MM.1S (cell line): Measurements from ENCODE around the gene CEL.

Experiments
- EZH2 ChIP-seq: fragments of 300-600 bp; sonication (generic); optimal IDR thresholded peaks from 2 replicates; pipeline ENCODE3; 2017; ENCODE audit warnings: low read depth, mild to moderate bottlenecking, antibody characterized with exemption, low read length, mixed read lengths
- EZH2phosphoT487 ChIP-seq: fragments of 300-600 bp; sonication (generic); IDR thresholded peaks from 2 replicates; pipeline ENCODE4 v1.6.1; 2018; ENCODE audit warnings: antibody characterized with exemption, low read length
- TF ChIP-seq, protein P1 (sequence below): fragments of 300-600 bp; sonication (generic); IDR thresholded peaks from 2 replicates; pipeline ENCODE4 v1.5.1; 2016; ENCODE audit warnings: antibody characterized with exemption, low read length, mixed read lengths

DNA sequence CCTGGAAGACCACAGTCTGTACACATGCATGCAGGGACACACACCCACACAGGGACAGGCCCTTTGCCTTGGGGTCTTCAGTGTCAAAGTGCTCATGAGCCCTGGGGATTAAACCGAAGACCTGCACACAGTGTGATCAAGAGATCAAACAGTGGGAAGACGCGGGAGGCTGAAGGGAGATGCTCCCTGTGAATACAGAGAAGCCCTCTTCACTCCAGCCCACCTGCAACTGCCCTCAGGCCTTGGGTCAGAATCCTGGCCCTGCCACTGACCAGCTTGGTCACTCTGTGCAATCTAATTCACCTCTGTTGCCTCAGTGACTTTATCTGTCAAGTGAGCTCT, 56.4 kb downstream of the CEL start:
- TF ChIP-seq, protein P1, sequence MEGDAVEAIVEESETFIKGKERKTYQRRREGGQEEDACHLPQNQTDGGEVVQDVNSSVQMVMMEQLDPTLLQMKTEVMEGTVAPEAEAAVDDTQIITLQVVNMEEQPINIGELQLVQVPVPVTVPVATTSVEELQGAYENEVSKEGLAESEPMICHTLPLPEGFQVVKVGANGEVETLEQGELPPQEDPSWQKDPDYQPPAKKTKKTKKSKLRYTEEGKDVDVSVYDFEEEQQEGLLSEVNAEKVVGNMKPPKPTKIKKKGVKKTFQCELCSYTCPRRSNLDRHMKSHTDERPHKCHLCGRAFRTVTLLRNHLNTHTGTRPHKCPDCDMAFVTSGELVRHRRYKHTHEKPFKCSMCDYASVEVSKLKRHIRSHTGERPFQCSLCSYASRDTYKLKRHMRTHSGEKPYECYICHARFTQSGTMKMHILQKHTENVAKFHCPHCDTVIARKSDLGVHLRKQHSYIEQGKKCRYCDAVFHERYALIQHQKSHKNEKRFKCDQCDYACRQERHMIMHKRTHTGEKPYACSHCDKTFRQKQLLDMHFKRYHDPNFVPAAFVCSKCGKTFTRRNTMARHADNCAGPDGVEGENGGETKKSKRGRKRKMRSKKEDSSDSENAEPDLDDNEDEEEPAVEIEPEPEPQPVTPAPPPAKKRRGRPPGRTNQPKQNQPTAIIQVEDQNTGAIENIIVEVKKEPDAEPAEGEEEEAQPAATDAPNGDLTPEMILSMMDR = no peak
- TF ChIP-seq EZH2 (no peak), EZH2phosphoT487 (no peak)
